ENCODE measurements around the gene ATPAF1. TPM values are rescaled to one million over a fixed set of nuclear protein-coding genes. Genes with fewer than 3 reads are reported as not detected.

The ATPAF1 gene
- total RNA-seq, 6 experiments from 2014 or later, result 32.7 to 42.9 (median 41.5) TPM

DNA sequence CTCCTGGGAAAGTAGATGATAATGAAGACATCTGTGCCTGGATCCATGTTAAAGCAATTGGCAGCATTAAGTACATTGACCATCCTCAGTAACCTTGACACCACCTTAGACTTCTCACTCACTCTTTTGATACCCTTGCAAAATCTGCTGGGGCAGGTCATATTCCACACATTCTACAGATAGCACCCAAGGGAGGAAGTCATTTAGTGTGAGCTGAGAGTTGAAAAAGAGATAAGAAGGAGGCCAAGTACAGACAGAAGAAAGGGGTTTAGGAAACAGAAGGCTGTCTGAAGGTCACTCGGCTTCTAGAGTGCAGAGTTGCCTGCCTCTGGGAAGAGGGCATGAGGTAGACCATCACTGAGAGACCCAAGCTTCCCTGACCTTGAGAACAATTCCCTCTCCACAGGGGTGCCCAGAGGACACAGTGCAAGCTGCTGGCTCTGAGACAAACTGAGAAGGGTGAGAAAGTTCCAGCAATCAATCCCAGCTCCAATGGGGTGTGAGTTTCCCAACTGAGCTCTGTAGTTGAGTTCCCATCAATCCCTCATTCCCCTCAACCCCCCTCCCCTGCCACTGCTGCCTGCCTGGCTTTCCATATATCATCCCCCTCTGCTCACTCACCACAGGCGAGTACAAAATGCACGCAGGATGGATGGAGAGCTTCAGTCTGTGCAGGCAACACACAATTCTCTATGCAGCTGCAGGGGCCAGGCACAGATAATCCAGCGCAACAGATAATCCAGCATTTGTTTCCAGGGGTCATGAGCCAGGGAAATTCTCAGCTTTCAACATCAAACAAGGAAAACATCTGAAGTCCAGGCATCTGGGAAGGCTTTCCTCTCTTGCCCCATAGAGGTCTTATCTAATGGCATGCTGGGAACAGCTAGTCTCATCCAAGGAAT lies 44.2 kb downstream of the ATPAF1 start:
- TF ChIP-seq, protein P1, sequence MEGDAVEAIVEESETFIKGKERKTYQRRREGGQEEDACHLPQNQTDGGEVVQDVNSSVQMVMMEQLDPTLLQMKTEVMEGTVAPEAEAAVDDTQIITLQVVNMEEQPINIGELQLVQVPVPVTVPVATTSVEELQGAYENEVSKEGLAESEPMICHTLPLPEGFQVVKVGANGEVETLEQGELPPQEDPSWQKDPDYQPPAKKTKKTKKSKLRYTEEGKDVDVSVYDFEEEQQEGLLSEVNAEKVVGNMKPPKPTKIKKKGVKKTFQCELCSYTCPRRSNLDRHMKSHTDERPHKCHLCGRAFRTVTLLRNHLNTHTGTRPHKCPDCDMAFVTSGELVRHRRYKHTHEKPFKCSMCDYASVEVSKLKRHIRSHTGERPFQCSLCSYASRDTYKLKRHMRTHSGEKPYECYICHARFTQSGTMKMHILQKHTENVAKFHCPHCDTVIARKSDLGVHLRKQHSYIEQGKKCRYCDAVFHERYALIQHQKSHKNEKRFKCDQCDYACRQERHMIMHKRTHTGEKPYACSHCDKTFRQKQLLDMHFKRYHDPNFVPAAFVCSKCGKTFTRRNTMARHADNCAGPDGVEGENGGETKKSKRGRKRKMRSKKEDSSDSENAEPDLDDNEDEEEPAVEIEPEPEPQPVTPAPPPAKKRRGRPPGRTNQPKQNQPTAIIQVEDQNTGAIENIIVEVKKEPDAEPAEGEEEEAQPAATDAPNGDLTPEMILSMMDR (IDR thresholded peaks at IDR 0.05), result no peak
- no peak for DNase-seq
- H3K4me3 Mint-ChIP-seq, result no peak overlapping the region
- H3K36me3 Mint-ChIP-seq (ENCODE audit: low read depth), result no peaks in the 10 kb centered on the region
- H3K4me1 Mint-ChIP-seq (ENCODE audit: low read depth), result peaks cover 28% of the 10 kb centered on the region
- no peak overlapping the region for H3K27ac Mint-ChIP-seq
- no peaks in the 10 kb centered on the region for H3K9me3 Mint-ChIP-seq
- H3K27me3 Mint-ChIP-seq (ENCODE audit: insufficient read depth), result no peaks in the 10 kb centered on the region; the same call in 1 of the 2 replicates

DNA sequence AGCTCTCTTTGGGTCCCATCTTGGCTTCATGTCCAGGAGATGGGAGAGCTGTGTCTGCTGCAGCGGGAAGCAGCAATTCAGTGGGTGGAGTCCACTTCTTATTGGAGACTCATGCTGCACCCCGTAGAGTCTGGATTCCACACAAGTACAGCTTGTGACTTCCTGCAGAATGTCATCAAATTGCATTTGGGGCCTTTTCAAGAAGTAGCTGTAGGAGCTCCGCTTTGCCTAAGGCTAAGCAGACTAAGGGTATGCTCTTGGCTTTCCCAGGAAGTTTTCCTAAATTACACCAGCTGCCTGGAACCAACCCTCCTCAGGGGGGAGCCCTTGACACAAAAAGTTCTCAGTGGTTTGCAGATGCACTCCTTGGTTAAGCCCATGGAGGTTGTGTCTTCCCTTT lies 45.8 kb downstream of the ATPAF1 start:
- TF ChIP-seq, protein P1 (IDR thresholded peaks at IDR 0.05), result peak; percentile 79
- Mint-ChIP-seq H3K4me3 (peak overlapping the region; percentile 80), H3K36me3 (ENCODE audit: low read depth) (no peaks in the 10 kb centered on the region), H3K27ac (peak overlapping the region; percentile 91), H3K27me3 (ENCODE audit: insufficient read depth) (no peaks in the 10 kb centered on the region; the same call in 1 of the 2 replicates), H3K9me3 (no peaks in the 10 kb centered on the region), H3K4me1 (ENCODE audit: low read depth) (peaks cover 34% of the 10 kb centered on the region)
- peak; percentile 75 for DNase-seq

DNA sequence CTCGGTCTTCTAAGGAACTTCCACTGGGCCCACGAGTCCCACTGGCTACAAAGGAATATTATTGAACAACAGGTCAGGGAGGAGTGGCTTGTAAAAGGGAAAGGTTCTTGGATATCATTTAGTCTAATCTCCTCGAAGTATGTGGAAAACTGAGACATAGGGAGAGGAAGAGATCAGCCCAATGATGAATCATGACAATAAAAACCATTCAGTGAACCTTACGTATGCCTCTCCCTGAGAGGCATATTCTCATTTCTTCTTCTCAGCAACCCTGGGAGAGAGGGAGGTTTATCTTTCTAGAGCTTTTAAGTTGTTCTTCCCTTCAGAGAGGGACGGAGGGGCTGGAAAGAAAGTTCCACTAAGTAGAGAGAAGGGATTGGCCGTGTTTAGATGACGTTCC lies 46.2 kb downstream of the ATPAF1 start:
- TF ChIP-seq, protein P1 (IDR thresholded peaks at IDR 0.05), result no peak
- H3K4me1 Mint-ChIP-seq (ENCODE audit: low read depth), result peaks cover 39% of the 10 kb centered on the region
- H3K4me3 Mint-ChIP-seq, result peak overlapping the region; percentile 80
- H3K27ac Mint-ChIP-seq, result peak overlapping the region; percentile 91
- peak; percentile 64 for DNase-seq
- no peaks in the 10 kb centered on the region; the same call in 1 of the 2 replicates for H3K27me3 Mint-ChIP-seq (ENCODE audit: insufficient read depth)
- H3K36me3 Mint-ChIP-seq (ENCODE audit: low read depth), result no peaks in the 10 kb centered on the region
- H3K9me3 Mint-ChIP-seq, result no peaks in the 10 kb centered on the region

DNA sequence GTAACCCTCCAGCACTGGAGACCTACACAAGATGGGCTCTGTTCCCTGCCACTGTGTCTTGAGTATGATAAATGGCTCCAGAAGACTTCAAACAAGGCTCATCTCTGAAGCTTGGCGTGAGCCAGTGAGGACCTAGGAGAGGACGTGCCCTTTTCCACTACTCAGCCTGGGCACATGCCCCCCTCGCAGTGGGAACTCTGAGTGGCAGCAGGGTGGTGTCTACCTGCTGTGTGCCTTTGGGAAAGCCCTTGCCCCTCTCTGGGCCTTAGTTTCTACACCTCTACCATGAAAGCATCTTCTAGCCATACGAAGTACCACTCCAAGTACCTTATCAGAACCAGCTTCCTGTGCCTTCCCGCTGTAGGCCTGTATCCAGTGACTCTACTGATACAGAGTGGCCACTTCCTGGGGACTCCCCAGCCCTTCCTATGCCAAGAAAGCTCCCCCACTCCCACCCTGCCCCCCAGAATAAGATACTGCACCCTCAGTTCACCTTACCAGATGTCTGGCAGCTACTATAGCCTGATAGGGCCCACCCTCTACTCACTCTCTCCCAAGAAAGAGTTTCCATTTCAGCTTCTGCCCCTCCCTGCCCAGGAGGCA lies 48.4 kb downstream of the ATPAF1 start:
- no peak overlapping the region for H3K4me3 Mint-ChIP-seq
- DNase-seq, result no peak
- no peak overlapping the region for H3K27ac Mint-ChIP-seq
- no peaks in the 10 kb centered on the region; the same call in 1 of the 2 replicates for H3K27me3 Mint-ChIP-seq (ENCODE audit: insufficient read depth)
- peaks cover 54% of the 10 kb centered on the region for H3K4me1 Mint-ChIP-seq (ENCODE audit: low read depth)
- TF ChIP-seq, protein P1 (IDR thresholded peaks at IDR 0.05), result no peak
- no peaks in the 10 kb centered on the region for H3K36me3 Mint-ChIP-seq (ENCODE audit: low read depth)
- no peaks in the 10 kb centered on the region for H3K9me3 Mint-ChIP-seq

DNA sequence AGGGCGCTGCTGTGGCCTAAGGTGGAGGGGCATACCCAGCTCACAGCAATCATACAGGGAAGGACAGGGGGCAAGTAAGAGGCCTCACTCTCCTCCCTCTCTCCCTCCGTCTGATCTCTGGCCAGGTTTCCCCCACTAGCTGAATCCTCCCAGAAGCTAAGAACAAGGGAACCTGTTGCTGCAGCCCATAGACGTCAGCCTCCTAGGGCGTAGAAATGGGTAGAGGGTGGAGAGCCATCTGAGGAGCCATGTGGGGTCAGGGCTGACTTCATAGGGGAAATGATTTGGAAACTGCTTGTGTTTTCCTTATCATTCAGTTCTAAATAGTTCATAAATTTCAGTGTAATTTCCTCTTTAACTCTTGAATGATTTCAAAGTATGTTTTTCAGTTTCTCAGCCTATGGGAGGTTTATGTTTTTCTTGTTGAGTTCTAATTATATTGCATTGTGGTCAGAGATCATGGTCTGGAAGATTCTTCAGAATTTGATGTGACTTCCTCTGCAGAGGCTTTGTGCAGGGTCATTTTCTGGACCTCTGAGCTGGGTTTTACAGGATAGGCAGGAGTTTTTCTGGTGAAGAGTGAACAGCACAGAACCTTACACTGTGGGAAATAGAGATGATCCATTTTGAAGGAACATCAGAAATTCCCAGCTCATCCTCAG lies 49.3 kb downstream of the ATPAF1 start:
- Mint-ChIP-seq H3K4me3 (no peak overlapping the region), H3K36me3 (ENCODE audit: low read depth) (no peaks in the 10 kb centered on the region), H3K27me3 (ENCODE audit: insufficient read depth) (no peaks in the 10 kb centered on the region; the same call in 1 of the 2 replicates), H3K27ac (no peak overlapping the region), H3K4me1 (ENCODE audit: low read depth) (peaks cover 60% of the 10 kb centered on the region), H3K9me3 (no peaks in the 10 kb centered on the region)
- DNase-seq, result no peak
- TF ChIP-seq, protein P1 (IDR thresholded peaks at IDR 0.05), result no peak

Data from HFFc6 (cell line).